Measurements from ENCODE around the gene CHSY1.

- TF ChIP-seq ZNF18 (CRISPR knock-in tag; IDR thresholded peaks at IDR 0.05; ENCODE audit: insufficient replicate concordance) (no peak), FOXO4 (CRISPR knock-in tag; conservative IDR thresholded peaks at IDR 0.05) (no peak), YY1 (IDR thresholded peaks at IDR 0.05; ENCODE audit: insufficient read depth, insufficient replicate concordance, low read depth, low read length) (no peak), ZNF782 (CRISPR knock-in tag; IDR thresholded peaks at IDR 0.05; ENCODE audit: borderline replicate concordance) (no peak), POLR2A (IDR thresholded peaks at IDR 0.05; ENCODE audit: insufficient read depth in 1 of 2, low read depth in 2 of 2, low read length in 2 of 2) (no peak), SATB2 (CRISPR knock-in tag; IDR thresholded peaks at IDR 0.05) (no peak), SPEN (CRISPR knock-in tag; IDR thresholded peaks at IDR 0.05; ENCODE audit: low read depth) (no peak), TBX3 (IDR thresholded peaks at IDR 0.05; ENCODE audit: borderline replicate concordance) (no peak)
These were observed 41.8 kb downstream of the CHSY1 start for GRCh38 chr15:101210058-101210457.

All from HepG2 (cell line).